Dedifferentiated amniotic fluid mesenchymal stem cell (primary cell): Measurements from ENCODE around the gene IFI27L1.
"Not testable (repeated sequence)": the region's sequence is repeated elsewhere in the genome, so short reads cannot be mapped to it uniquely, and the experiment has no call there.

ENCODE experiments used
- DNase-seq: peaks from one replicate; pipeline ENCODE4 v3.0.0-alpha.2; 2016; ENCODE audit errors: extremely low spot score

IFI27L1 gene

DNA sequence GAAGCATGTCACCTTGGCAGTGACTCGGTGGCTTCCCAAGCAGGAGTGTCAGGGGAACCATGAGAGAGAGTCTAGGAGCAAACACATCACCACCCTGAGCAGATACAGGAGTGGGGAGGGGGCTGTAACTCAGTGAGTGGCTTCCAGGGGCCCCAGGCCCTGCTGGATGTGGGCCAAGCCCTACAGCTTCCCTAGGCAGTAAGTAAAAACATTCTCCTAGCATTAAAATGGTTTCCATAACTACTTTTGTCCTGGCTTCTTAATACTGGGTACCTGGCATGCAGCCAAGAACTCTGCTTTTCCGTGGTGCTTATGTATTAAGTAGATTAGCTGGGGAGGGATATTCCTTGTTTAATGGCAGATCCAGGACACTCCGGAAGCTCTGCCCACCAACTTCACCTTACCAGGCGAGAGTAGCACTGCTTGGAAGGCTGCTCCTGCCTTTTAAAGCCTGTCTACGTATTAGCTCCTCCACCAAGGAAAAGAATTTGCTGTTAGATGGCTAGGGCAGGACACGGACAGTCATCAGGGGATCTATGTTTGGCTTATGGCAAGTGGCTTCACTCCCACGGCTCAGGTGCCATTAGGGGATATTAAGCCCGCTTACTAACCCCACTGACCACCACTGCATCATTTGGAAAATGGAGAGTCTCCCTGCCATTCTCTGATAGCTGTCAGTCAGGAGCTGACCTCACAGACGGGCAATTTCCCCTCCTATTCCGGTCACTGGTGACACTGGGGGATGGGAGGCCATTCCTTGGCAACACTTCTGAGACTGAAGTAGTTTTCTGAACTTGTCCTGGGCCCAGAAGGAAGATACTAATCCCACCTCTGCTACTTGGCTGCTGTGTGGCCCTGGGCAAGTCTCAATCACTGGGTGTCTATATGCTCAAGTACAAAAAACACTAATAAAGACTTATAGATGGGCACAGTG lies 32.2 kb upstream of the IFI27L1 start:
- no peak for DNase-seq

DNA sequence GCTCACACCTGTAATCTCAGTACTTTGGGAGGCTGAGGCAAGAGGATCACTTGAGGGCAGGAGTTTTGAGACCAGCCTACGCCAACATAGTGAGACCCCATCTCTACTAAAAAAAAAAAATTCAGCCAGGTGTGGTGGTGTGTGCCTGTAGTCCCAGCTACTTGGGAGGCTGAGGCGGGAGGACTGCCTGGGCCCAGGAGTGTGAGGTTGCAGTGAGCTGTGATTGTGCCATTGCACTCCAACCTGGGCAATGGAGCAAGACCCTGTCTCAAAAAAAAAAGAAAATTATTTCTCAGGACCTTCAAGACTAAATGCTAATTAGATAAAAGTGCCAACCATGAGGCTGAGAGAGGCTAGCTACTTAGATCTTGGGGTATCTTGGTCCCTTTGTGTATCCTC lies 31.5 kb upstream of the IFI27L1 start:
- no peak for DNase-seq

DNA sequence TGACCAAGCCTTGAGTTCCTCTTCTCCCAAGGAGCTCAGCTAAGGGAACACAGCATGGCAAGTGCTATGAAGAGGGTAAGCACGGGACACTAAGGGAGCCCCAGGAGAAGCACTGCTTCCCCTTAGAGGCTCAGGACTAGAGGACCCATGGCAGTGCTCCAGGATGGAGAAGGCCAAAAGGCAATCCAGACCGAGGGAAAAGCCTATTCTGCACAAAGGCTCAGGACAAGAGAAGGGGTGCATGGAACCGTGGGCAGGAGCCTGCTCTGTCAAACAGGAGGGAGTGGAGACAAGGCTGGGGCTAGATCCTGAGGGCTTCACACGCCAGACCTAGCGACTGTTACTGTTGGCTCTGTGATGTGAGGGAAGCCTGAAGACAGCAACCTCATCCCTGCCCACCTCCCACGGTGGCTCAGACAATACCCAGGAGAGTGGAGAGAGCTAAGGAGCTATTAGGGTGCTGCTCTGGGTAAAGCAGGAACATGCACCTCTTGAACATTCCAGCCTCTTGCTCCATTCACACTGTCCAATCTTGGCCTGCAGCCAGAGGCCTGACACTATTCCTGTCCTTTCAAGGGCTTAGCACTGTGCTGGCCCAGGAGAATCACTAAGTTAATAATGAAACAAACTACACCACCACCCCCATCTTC lies 30.8 kb upstream of the IFI27L1 start:
- no peak for DNase-seq

GRCh38 chr14:94051115-94051514 lies 30.0 kb upstream of the IFI27L1 start:
- no peak for DNase-seq

DNA sequence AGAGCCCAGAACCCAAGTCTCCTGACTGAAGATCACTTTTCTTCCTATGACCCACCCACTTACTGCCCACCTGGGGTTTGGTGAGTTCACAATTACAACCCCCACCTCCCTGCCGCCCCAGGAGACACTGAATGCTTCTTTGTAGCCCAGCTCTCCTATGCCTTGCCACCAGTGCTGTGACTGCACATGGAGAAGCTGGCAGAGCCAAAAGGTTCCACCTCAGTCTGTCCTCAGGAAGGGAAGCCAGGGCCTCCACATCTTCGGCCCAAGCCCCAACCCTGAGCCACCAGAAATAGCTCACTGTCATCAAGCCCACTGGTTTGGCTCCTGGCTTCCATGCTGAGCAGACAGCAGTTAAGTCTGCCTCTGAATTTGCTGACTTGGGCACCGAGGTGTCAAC lies 29.3 kb upstream of the IFI27L1 start:
- no peak for DNase-seq

GRCh38 chr14:94052199-94052598 lies 28.9 kb upstream of the IFI27L1 start:
- no peak for DNase-seq

- no peak for DNase-seq
Measured at GRCh38 chr14:94052662-94053061, 28.4 kb upstream of the IFI27L1 start.

- no peak for DNase-seq
Measured at GRCh38 chr14:94054401-94054800, 26.7 kb upstream of the IFI27L1 start.

GRCh38 chr14:94054936-94055335 lies 26.2 kb upstream of the IFI27L1 start:
- DNase-seq: no peak

DNA sequence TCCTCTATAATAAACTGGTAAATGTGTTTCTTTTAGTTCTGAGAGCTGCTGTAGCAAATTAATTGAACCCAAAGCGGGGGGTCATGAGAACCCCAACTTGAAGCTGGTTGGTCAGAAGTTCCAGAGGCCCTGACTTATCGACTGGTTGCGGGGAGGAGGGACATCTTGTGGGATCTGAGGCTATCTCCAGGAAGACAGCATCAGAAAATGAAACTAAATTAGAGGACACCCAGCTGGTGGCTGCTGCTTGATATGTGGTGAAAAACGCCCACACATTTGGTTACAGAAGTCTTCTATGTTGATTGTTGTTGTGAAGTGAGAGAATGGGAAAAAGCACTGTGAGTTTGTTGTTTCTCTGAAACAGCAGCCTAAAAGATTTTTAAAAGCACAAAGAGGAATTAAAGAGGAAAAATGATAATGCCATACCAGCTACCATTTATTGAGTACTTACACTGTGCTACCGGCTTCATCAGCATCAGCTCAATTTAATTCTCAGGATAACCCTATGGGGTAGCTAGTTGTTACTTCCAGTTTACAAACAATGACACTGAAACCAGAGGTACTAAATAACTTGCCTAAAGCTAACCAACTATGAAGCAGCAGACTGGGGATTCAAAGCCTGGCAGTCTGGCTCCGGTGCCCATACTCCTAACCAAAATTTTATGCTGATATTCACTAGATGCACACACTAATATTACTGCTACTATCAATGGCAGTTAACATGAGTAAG lies 24.4 kb upstream of the IFI27L1 start:
- no peak for DNase-seq

DNA sequence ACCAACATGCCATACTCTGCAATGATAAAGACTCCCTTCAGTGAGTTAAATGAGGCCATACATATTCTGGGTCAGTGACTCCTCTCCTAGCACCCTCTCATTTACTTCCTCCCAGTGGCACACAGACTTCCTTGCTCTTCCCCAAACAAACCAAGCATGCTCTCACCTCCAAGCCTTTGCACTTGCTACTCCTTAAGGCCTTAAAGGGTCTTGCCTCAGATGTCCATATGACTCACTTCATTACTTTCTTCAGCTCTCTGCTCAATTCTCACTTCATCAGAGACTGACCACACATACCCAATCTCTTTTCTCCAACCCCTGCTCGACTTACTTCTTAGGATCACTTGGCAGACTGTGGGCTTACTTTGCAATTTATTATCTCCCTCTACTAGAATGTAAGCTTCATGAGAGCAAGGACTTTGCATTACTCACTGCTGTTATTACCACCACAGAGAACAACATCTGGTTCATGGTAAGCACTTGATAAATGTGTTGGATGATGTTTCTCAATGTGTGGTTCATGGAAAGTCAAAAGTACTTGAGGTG lies 22.9 kb upstream of the IFI27L1 start:
- DNase-seq: no peak

DNA sequence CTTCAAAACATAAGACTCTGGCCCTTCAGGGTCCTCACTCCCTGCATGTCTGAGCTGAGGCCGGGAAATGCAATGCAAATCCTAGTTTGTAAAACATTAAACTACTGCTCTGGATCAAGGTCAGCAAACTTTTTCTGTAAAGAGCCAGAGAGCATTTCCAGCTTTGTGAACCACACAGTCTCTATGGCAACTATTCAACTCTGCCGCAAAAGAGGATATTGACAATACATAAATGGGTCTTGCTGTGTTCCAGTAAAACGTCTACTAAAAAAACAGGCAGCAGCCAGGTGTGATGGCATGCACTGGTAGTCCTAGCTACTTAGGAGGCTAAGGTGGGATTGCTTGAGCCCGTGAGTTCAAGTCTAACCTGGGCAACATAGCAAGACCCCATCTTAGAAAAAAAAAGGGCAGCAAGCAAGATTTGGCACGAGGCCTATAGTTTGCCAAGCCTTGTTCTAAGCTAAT lies 22.4 kb upstream of the IFI27L1 start:
- DNase-seq: no peak

DNA sequence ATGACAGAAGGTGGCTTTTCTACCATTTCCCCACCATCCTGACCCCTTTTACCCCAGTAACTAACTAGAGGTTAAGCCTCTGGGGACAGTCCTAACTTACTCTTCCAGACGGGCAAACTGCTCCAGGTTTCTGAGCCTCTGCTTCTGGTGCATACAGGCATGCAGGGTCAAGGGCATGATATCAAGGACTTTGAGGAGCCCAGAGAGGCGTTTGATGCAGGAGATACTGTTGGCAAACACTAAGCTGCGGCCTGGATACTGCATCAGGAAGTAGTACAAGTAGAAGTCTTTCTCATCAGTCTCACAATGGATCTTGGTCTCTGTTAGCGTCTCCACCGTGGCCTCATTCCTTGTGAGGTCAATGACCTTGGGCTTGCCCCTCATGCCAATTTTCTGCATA lies 21.1 kb upstream of the IFI27L1 start:
- DNase-seq: no peak

DNA sequence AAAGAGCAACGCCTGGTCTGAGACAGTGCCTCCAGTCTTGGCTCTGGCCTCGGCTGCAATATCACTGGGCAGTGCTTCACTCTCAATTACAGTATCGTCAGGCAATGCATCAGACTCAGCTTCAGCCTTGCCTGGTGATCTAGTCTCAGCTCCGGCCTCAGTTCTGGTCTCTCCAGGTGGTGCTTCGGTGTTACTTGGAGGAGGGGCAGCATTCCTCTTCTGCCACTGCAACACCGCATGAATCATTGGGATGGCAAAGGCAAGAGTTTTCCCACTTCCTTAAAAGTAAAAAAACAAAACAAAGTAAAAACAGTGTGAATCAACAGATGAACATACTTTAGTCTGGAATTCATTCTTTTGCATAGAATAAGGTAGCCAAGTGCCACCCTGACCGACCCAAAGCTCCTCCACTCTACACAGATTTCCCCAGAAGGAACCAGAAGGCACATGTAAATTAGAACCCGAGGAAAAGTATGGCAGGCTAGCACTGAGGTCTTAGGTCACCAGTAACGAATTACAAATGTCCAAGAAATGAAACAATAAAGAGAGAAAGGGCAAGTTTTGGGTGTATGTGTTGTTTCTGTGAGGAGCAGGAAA lies 18.7 kb upstream of the IFI27L1 start:
- peak; percentile 37 for DNase-seq

GRCh38 chr14:94066089-94066676 lies 14.9 kb upstream of the IFI27L1 start:
- DNase-seq: no peak

- not testable (repeated sequence) for DNase-seq
Measured at GRCh38 chr14:94072076-94072475, 9.0 kb upstream of the IFI27L1 start.

- DNase-seq: no peak
Measured at GRCh38 chr14:94074534-94074933, 6.6 kb upstream of the IFI27L1 start.

DNA sequence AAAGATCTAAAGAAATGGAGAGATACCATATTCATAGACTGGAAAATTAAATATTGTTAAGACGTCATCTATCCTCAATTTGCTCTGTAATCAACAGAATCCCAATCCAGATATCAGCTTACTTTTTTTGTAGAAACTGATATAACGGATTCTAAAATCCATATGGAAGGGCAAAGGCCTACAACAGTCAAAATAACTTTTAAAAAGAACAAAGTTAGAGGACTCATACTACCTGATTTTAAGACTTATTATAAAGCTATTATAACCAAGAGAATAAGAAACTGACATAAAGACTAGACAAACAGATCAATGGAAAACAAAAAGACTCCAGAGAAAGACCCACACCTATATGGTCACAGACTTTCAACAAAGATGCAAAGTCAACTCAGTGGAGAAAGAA lies 6.1 kb upstream of the IFI27L1 start:
- no peak for DNase-seq

DNA sequence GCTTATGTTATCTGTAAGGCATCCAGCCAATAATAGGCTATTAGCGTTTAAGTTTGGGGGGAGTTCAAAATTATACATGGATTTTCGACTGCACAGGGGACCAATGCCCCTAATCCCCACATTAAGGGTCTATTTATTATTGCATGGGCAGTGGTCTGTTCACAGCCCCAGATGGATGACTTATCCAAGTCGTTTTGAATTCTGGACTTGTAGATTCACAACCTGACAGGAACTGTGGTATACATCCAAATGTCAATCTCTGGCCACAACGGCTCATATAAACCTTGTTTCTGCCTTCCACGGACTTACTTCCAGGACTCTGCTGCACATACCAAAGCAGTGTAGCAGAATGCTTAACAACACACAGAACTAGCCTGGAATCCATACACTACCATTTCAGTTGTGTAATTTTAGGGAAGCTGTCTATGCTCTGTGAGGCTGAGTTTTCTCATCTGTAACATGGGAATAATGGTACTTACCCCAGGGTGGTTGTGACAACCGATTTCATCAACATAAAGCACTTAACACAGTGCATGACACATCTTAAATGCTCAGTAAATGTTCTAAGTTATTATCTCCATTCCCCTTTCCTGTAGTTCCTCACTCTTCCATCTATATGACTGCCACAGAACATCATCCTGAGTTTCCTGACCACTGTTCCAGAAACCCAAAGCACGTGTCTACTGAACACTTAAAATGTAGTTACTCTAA lies 3.8 kb upstream of the IFI27L1 start:
- DNase-seq: no peak

DNA sequence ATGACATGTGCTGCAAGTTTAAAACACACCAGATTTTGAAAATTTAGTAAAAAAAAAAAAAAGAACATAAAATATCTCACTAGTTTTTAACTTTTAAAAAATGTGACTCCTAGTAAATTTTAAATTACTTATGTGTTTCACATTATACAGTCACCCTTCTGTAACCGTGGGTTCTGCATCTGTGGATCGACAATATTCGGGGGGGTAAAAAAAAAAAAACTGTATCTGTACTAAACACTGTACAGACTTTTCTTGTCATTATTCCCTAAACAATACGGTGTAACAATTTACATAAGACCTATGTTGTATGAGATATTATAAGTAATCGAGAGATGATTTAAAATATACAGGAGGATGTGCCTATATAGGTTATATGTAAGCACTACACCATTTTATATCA lies 3.3 kb upstream of the IFI27L1 start:
- no peak for DNase-seq
